Upper lobe of right lung (tissue), 1 donor: ENCODE data around the gene ASIC3. TPM values are rescaled to one million over a fixed set of nuclear protein-coding genes. Genes with fewer than 3 reads are reported as not detected.

Experiments used
- ATAC-seq: fragments of 200-7000 bp; cut with Tn5 transposase; one replicate; pipeline ENCODE4 v1.9.1; 2020; ENCODE audit warnings: mild to moderate bottlenecking, moderate library complexity
- DNase-seq: peaks from one replicate; pipeline ENCODE4 v3.0.0-alpha.2; 2020
- H3K27ac ChIP-seq: fragments of 200-600 bp; one replicate; pipeline ENCODE4 v1.8.0; 2022
- H3K27me3 ChIP-seq: fragments of 200-600 bp; one replicate; pipeline ENCODE4 v1.8.0; 2022; ENCODE audit warnings: mild to moderate bottlenecking
- H3K36me3 ChIP-seq: fragments of 200-600 bp; one replicate; pipeline ENCODE4 v1.8.0; 2022
- H3K4me1 ChIP-seq: fragments of 200-600 bp; one replicate; pipeline ENCODE4 v1.8.0; 2022
- H3K4me3 ChIP-seq: fragments of 200-600 bp; one replicate; pipeline ENCODE4 v1.8.0; 2022; ENCODE audit warnings: mild to moderate bottlenecking
- H3K9me3 ChIP-seq: fragments of 200-600 bp; one replicate; pipeline ENCODE4 v1.8.0; 2022
- intact Hi-C: fragments of 100-400 bp; cut with DNase I; formaldehyde crosslinking; loops from one replicate; pipeline ENCODE4 v1.11.0; 2022
- total RNA-seq: library from RNA; stranded (reverse); fragmentation: NEBNext Ultra II Directional; extraction: Animal tissue kit (Norgen Biotek cat#: 25700); gene quantifications from one replicate; pipeline ENCODE4 v1.2.1, GENCODE V29; 2021
- TF ChIP-seq, protein P1 (sequence below): fragments of 200-600 bp; IDR thresholded peaks from one replicate; pipeline ENCODE4 v1.8.0; 2022; ENCODE audit warnings: antibody characterized with exemption
- donor health status: DM: no; HTN: yes; CAD: no; lungs with severe emphysema.

The ASIC3 gene
- total RNA-seq, 1 donor from 2014 or later: 2.6 TPM

DNA sequence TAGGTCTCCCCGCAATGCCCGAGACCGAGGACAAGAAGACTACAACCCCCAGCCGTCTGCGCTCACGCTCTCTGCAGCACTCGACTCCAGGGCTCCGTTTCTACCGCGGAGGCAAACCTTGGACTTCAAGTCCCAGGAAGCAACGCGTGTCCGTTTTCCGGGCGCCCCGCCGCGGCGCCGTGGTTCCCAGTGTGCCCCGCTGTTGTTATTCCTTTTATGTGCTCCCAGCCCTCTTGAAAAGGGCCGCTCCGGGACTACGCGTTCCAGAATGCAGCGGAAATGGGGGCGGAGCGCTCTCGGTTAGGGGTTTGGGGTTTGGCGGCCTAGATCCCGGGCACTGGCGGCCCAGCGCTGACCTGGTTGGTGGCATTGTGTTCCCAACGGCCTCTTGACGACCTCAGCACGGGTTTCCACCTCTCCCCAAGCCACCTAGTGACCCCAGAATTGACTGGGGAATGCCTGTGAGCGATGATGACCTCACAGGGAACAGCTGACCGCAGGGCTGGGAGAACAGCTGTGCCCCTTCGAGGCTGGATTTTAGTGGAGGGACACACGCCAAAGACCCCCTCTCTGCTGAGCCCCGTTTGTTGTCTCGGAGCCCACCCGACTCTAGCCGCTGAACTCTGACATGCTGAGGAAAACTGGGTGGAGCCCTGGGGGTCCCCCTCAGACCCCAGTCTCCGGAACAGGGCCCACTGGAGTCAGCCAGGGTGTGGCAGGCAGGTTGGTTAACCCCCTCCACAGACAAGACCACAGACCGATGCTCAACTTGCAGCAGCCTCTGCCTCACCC lies 9.9 kb downstream of the ASIC3 start:
- intact Hi-C loops: no loop called here
- Histone ChIP-seq H3K27ac (peak overlapping the region; percentile 98), H3K4me1 (peaks cover 36% of the 10 kb centered on the region), H3K4me3 (peak overlapping the region; percentile 84), H3K27me3 (no peaks in the 10 kb centered on the region), H3K9me3 (no peaks in the 10 kb centered on the region), H3K36me3 (no peaks in the 10 kb centered on the region)
- TF ChIP-seq, protein P1, sequence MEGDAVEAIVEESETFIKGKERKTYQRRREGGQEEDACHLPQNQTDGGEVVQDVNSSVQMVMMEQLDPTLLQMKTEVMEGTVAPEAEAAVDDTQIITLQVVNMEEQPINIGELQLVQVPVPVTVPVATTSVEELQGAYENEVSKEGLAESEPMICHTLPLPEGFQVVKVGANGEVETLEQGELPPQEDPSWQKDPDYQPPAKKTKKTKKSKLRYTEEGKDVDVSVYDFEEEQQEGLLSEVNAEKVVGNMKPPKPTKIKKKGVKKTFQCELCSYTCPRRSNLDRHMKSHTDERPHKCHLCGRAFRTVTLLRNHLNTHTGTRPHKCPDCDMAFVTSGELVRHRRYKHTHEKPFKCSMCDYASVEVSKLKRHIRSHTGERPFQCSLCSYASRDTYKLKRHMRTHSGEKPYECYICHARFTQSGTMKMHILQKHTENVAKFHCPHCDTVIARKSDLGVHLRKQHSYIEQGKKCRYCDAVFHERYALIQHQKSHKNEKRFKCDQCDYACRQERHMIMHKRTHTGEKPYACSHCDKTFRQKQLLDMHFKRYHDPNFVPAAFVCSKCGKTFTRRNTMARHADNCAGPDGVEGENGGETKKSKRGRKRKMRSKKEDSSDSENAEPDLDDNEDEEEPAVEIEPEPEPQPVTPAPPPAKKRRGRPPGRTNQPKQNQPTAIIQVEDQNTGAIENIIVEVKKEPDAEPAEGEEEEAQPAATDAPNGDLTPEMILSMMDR: no peak
- DNase-seq (peak; percentile 99), ATAC-seq (peak; percentile 87)

DNA sequence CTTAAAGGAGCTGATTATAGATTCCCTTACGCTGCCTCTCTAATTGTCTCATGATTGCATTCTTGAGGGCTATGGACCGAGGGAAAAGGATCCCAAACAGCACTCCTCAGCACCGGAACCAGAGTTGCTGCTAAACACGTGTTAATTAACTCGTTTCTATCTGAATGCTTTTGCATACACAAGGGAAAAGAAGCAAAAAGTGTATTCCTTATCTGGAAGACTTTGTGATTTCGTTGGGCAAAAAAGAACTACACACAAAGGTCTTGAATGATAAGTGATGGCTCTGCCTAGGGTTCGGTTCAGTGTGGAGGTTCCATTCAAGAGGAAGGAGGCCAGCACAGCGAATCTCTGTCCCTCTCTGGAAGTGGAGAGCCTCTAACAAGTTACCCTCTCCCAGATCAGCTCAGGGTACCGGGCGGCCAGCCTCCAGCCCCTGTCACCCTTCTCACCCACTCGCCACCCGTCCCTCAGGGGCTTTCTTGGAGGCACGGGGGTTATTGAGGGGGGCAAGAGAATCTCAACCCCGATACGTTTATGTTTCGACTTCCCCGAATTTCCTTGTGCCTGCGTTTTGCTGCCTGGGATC lies 10.5 kb downstream of the ASIC3 start:
- Histone ChIP-seq H3K9me3 (no peaks in the 10 kb centered on the region), H3K36me3 (peaks cover under 1% of the 10 kb centered on the region), H3K27ac (peak overlapping the region; percentile 98), H3K4me1 (peaks cover 36% of the 10 kb centered on the region), H3K27me3 (no peaks in the 10 kb centered on the region), H3K4me3 (peak overlapping the region; percentile 84)
- TF ChIP-seq, protein P1: no peak
- no peak for DNase-seq
- intact Hi-C loops: no loop called here
- no peak for ATAC-seq

DNA sequence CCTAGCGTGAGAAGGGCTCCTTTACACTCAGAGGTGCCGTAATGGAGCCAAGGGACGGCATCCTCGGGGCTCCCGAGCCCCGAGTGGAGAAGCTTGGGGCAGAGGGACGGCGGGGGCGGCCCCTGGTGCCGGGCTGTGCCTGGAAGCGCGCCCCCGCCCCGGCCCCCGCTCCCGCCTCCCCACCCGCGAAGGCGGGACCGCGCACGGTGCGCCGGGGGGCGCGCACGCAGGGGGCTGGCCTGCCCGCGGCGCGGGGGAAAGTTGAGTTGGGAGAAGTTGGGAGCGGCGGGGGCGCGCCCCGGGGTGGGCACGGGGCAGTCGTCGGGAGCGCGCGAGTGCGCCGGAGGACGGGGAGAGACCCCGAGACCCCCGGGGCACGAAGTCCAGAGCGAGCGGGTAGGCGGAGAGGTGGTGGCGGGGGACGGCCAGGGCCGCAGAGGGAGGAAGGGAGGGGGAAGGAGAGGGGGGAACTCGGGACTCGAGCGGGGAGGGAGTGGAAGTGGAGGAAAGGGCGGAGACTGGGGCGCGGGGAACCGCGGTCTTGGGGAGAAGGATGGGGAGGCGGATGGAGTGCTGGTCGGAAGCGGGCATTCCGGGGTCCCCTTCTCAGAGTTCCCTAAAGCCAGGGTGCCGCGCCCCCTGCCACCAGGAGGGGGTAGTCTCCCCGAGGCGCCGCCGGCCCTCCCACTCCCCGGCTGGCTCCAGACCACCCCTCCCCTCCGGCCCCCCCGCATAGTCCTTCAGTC lies 11.2 kb downstream of the ASIC3 start, which contains the start of gene SLC4A2:
TSS of gene SLC4A2 (plus strand) at position 223 of the 746 bp plus-strand sequence. CDS start 2,399 bp downstream, outside the sequence.
- Histone ChIP-seq H3K4me1 (peaks cover 36% of the 10 kb centered on the region), H3K27me3 (no peaks in the 10 kb centered on the region), H3K36me3 (peaks cover 7% of the 10 kb centered on the region), H3K27ac (peak within 1 kb of the TSS; percentile 98), H3K4me3 (peak within 1 kb of the TSS; percentile 84), H3K9me3 (no peaks in the 10 kb centered on the region)
- TF ChIP-seq, protein P1: peak; percentile 55
- peak; percentile 93 for DNase-seq
- intact Hi-C loops: no loop called here
- peak; percentile 65 for ATAC-seq

DNA sequence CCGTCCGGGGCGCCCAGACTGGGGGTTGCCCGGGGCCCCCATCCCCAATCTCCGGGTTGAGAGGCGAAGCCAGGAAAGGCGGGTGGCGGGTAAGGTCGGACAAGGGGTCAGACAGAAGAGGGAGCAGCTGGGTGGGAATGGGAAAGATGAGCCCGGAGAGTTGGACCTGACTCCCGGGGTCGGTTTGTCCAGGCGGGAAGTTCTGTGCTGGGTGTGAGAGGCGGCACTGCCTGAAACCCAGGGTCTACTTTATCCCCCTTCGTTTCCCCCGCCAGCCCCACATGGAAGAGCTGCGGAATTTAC lies 11.7 kb downstream of the ASIC3 start:
- ATAC-seq: no peak
- peak overlapping the region; percentile 98 for H3K27ac ChIP-seq

More for the DNA sequence above, 11.7 kb downstream of the ASIC3 start:
- H3K9me3 ChIP-seq: no peaks in the 10 kb centered on the region
- intact Hi-C loops: no loop called here
- H3K4me1 ChIP-seq: peaks cover 36% of the 10 kb centered on the region
- H3K36me3 ChIP-seq: peaks cover 13% of the 10 kb centered on the region
- no peak for DNase-seq
- peak overlapping the region; percentile 84 for H3K4me3 ChIP-seq
- TF ChIP-seq, protein P1: no peak
- H3K27me3 ChIP-seq: no peaks in the 10 kb centered on the region
